Neural crest cell (in vitro differentiated cells): ENCODE results near the gene HEMK1. TPM values are rescaled to one million over a fixed set of nuclear protein-coding genes. Genes with fewer than 3 reads are reported as not detected.

Source experiments
- DNase-seq: peaks from one replicate; pipeline ENCODE4 v3.0.0; 2021; ENCODE audit warnings: low read depth, mixed read lengths, low spot score
- H3K27ac Mint-ChIP-seq: one replicate; pipeline ENCODE4 v1.8.0; 2021; ENCODE audit warnings: mild to moderate bottlenecking, mixed read lengths; ENCODE audit not compliant: unreplicated experiment
- H3K27me3 Mint-ChIP-seq: 2 replicates; pipeline ENCODE4 v1.8.0; 2021; ENCODE audit warnings: low read depth, mild to moderate bottlenecking, mixed read lengths
- H3K36me3 Mint-ChIP-seq: 2 replicates; pipeline ENCODE4 v1.8.0; 2021; ENCODE audit warnings: low read depth, mild to moderate bottlenecking, mixed read lengths
- H3K4me1 Mint-ChIP-seq: 2 replicates; pipeline ENCODE4 v1.8.0; 2021; ENCODE audit warnings: mixed read lengths
- H3K4me3 Mint-ChIP-seq: one replicate; pipeline ENCODE4 v1.8.0; 2021; ENCODE audit warnings: mild to moderate bottlenecking, mixed read lengths
- H3K9me3 Mint-ChIP-seq: 2 replicates; pipeline ENCODE4 v1.8.0; 2021; ENCODE audit warnings: mixed read lengths
- CTCF ChIP-seq: fragments of 200-600 bp; sonication (generic); conservative IDR thresholded peaks from 2 replicates; pipeline ENCODE4 v1.5.0; 2021; ENCODE audit warnings: antibody characterized with exemption, mild to moderate bottlenecking
- total RNA-seq: library from RNA; stranded (reverse); gene quantifications from 2 replicates; pipeline ENCODE4 v1.2.1, GENCODE V29; 2021

HEMK1 gene
- total RNA-seq, 1 donor from 2014 or later, result 22.8 TPM

DNA sequence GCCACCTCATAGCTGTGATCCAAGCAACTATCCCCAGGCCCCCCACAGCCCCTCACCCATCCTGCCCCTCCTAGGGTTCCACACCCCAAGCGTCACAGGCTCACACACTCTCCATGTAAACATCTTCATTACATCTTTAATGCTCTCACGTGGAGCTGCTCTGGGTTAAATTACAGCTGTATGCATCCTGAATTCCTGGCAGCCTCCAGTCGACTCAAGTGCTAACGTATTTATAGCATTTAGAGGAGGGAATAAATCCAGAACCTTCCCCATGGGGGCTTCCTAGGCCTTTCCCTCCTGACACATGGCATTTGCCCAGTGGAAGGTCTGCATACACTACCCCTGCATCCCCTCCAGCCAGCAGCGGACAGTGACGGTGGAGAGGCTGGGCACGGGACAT is 11.4 kb upstream of the HEMK1 start:
- H3K4me3 Mint-ChIP-seq, result no peak overlapping the region
- H3K27ac Mint-ChIP-seq, result no peak overlapping the region
- H3K4me1 Mint-ChIP-seq, result no peaks in the 10 kb centered on the region
- DNase-seq, result no peak
- no peaks in the 10 kb centered on the region for H3K9me3 Mint-ChIP-seq
- no peak for TF ChIP-seq CTCF
- H3K36me3 Mint-ChIP-seq, result no peaks in the 10 kb centered on the region
- H3K27me3 Mint-ChIP-seq, result no peaks in the 10 kb centered on the region

- H3K27ac Mint-ChIP-seq, result no peak overlapping the region
- no peak for DNase-seq
- no peaks in the 10 kb centered on the region for H3K4me1 Mint-ChIP-seq
- H3K4me3 Mint-ChIP-seq, result no peak overlapping the region
- no peaks in the 10 kb centered on the region for H3K27me3 Mint-ChIP-seq
- no peaks in the 10 kb centered on the region for H3K36me3 Mint-ChIP-seq
- no peaks in the 10 kb centered on the region for H3K9me3 Mint-ChIP-seq
- no peak for TF ChIP-seq CTCF
Observed at GRCh38 chr3:50559702-50560101, 9.6 kb upstream of the HEMK1 start.

DNA sequence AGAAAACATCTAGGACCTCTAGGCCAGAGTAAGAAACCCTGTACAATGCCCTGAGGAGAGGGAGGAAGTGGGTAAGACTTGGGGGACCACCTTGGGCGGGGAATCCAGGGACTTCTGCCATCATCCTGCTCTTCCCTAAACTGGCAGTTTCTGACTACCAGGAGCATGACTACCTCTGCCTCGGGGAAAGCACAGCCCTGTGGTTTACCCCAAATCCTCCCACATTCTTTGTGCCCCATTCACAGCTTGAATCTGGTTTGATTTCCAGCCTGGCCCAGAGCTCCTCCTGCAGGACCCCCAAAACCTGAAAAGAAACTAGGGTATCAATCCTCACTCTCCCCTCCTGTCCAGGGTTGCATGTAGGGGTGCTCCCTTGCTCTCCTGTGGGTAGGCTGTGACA is 6.5 kb upstream of the HEMK1 start:
- Mint-ChIP-seq H3K4me3 (no peak overlapping the region), H3K4me1 (peaks cover 9% of the 10 kb centered on the region), H3K27ac (no peak overlapping the region), H3K27me3 (no peaks in the 10 kb centered on the region), H3K9me3 (no peaks in the 10 kb centered on the region), H3K36me3 (no peaks in the 10 kb centered on the region)
- DNase-seq, result no peak
- TF ChIP-seq CTCF, result no peak

- no peaks in the 10 kb centered on the region for H3K36me3 Mint-ChIP-seq
- no peak for DNase-seq
- TF ChIP-seq CTCF, result no peak
- H3K27ac Mint-ChIP-seq, result no peak overlapping the region
- no peaks in the 10 kb centered on the region for H3K27me3 Mint-ChIP-seq
- H3K4me3 Mint-ChIP-seq, result no peak overlapping the region
- H3K4me1 Mint-ChIP-seq, result peaks cover 13% of the 10 kb centered on the region
- no peaks in the 10 kb centered on the region for H3K9me3 Mint-ChIP-seq
Observed at GRCh38 chr3:50563867-50564266, 5.5 kb upstream of the HEMK1 start.

DNA sequence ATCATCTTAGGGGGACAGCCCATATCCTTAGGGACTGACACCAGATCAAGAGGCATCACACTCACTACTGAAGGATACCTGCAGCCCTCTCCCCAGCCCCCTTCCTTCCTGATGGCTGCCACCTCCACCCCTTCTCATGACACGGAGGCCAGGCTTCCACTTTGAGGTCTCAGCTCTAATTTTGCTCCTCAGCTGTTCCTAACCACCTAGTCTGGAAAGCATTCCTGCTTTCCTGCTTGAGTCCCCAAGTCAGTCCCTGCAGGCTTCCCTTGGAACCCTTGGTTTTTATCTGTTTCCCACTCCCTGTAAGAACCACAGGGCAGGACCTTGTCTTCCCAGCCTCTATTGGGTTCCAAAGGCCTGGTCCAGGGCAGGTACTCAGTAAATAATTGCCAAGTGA is 5.0 kb upstream of the HEMK1 start:
- Mint-ChIP-seq H3K27me3 (no peaks in the 10 kb centered on the region), H3K9me3 (no peaks in the 10 kb centered on the region), H3K4me3 (no peak overlapping the region), H3K4me1 (peaks cover 16% of the 10 kb centered on the region), H3K36me3 (no peaks in the 10 kb centered on the region), H3K27ac (no peak overlapping the region)
- DNase-seq, result no peak
- no peak for TF ChIP-seq CTCF

- H3K4me1 Mint-ChIP-seq, result peaks cover 27% of the 10 kb centered on the region
- no peak for DNase-seq
- no peaks in the 10 kb centered on the region for H3K9me3 Mint-ChIP-seq
- no peak for TF ChIP-seq CTCF
- no peaks in the 10 kb centered on the region for H3K36me3 Mint-ChIP-seq
- peak overlapping the region; percentile 78 for H3K4me3 Mint-ChIP-seq
- no peaks in the 10 kb centered on the region for H3K27me3 Mint-ChIP-seq
- no peak overlapping the region for H3K27ac Mint-ChIP-seq
Observed at GRCh38 chr3:50567011-50567385, 2.3 kb upstream of the HEMK1 start.
